Posterior cingulate gyrus (tissue), 11 donors: ENCODE results near the gene FAM53A.
A peak's percentile ranks its signal among the peaks of the same experiment; 100 is the strongest.

Experiments
- DNase-seq, 10 donors: peaks; one replicate each; pipeline versions ENCODE4 v3.0.0 to v3.0.0-alpha.2; 2020 to 2021; ENCODE audit warnings: mixed read lengths in 3 of 10
- intact Hi-C: fragments of 100-400 bp; cut with DNase I; formaldehyde crosslinking; loops from one replicate; pipeline ENCODE4 v1.15.1; 2023

FAM53A gene

GRCh38 chr4:1683736-1684505 is at the start of gene FAM53A:
Gene FAM53A (minus strand): TSS chr4:1684313. CDS start chr4:1668741, 15,572 bp downstream.
- intact Hi-C loops: no loop called here
- peak; percentile 25 to 96 (median 86) for DNase-seq

- no peak for DNase-seq
- intact Hi-C loops: no loop called here
Observed at GRCh38 chr4:1732911-1733310, 48.8 kb upstream of the FAM53A start.

GRCh38 chr4:1731180-1731579 is 47.1 kb upstream of the FAM53A start:
- DNase-seq: no peak
- intact Hi-C loops: no loop called here

GRCh38 chr4:1730532-1731135 is 46.5 kb upstream of the FAM53A start:
- intact Hi-C loops: no loop called here
- no peak for DNase-seq

- DNase-seq: peak in 2 of 10 donors; percentile 70 to 74
Observed at GRCh38 chr4:1728061-1728980, 44.2 kb upstream of the FAM53A start.

GRCh38 chr4:1727117-1728031 is 43.3 kb upstream of the FAM53A start:
- peak in 4 of 10 donors; percentile 19 to 85 (median 72) for DNase-seq
- intact Hi-C loops: no loop called here

More at GRCh38 chr4:1728061-1728980, 44.2 kb upstream of the FAM53A start:
- intact Hi-C loops: no loop called here

GRCh38 chr4:1726146-1726934 is 42.2 kb upstream of the FAM53A start:
- peak; percentile 77 to 98 (median 94) for DNase-seq
- intact Hi-C loops: loop anchor here (1.0 kb wide), 2 partner anchors 33 to 370 kb away; no protein-coding TSS in a partner anchor

GRCh38 chr4:1725521-1725920 is 41.4 kb upstream of the FAM53A start:
- peak in 3 of 10 donors; percentile 39 to 68 (median 44) for DNase-seq
- intact Hi-C loops: no loop called here

- intact Hi-C loops: no loop called here
- peak in 4 of 10 donors; percentile 3 to 64 (median 56) for DNase-seq
Observed at GRCh38 chr4:1723131-1723801, 39.2 kb upstream of the FAM53A start.

- intact Hi-C loops: no loop called here
- peak in 4 of 10 donors; percentile 7 to 67 (median 46) for DNase-seq
Observed at GRCh38 chr4:1722551-1723118, 38.5 kb upstream of the FAM53A start.

- DNase-seq: peak in 4 of 10 donors; percentile 9 to 88 (median 74)
- intact Hi-C loops: no loop called here
Observed at GRCh38 chr4:1721666-1722550, 37.8 kb upstream of the FAM53A start.

GRCh38 chr4:1721003-1721665 is 37.0 kb upstream of the FAM53A start, which contains the start of the genes TACC3 and TMEM129:
Gene TACC3 (plus strand): TSS chr4:1721521. CDS start chr4:1723422, 1,901 bp downstream.
Gene TMEM129 (minus strand): TSS chr4:1721323. CDS start chr4:1720837, 486 bp downstream.
- peak; percentile 88 to 99 (median 92) for DNase-seq
- intact Hi-C loops: no loop called here

- DNase-seq: peak in 9 of 10 donors; percentile 29 to 92 (median 49)
- intact Hi-C loops: no loop called here
Observed at GRCh38 chr4:1720163-1720983, 36.3 kb upstream of the FAM53A start.

- intact Hi-C loops: loop anchor here (5.0 kb wide), 1 partner anchor 139 kb away; the partner anchor contains the start of gene LETM1
- DNase-seq: peak in 3 of 10 donors; percentile 57 to 73 (median 71)
Observed at GRCh38 chr4:1718095-1718850, 34.2 kb upstream of the FAM53A start.
